ENCODE measurements around the gene TSPAN18. TPM values are rescaled to one million over a fixed set of nuclear protein-coding genes. Genes with fewer than 3 reads are reported as not detected.

Gene TSPAN18
- total and polyA plus RNA-seq, 10 of the 15 experiments (the other 5 are each of a cell fraction or from before 2014, with no cell fraction given): 0.02 to 0.77 (median 0.13) TPM; not detected in 1

- no peak for TF ChIP-seq TCF7 (IDR thresholded peaks at IDR 0.05; ENCODE audit: borderline replicate concordance)
- no peak for TF ChIP-seq SIX5 (IDR thresholded peaks at IDR 0.05; ENCODE audit: low read depth, low read length, severe bottlenecking)
- TF ChIP-seq CREM (IDR thresholded peaks at IDR 0.05; ENCODE audit: low read depth): no peak
- TF ChIP-seq BRCA1 (IDR thresholded peaks at IDR 0.05; ENCODE audit: low read depth, low read length): no peak
Measured at GRCh38 chr11:44707094-44707493, 19.7 kb upstream of the TSPAN18 start (continued).

GRCh38 chr11:44708009-44708408 lies 18.8 kb upstream of the TSPAN18 start:
- no peak overlapping the region for H3K27ac ChIP-seq (ENCODE audit: control insufficient read depth, insufficient read depth)
- no peak overlapping the region for H3K4me3 ChIP-seq
- ChIA-PET RAD21 (ENCODE audit: unreplicated experiment) (no interaction called here), CTCF (no interaction called here), SMC1A (ENCODE audit: uncharacterized antibody, unreplicated experiment) (no interaction called here), POLR2A (no interaction called here)
- no peaks in the 10 kb centered on the region for H3K4me1 ChIP-seq (ENCODE audit: control insufficient read depth, insufficient read depth, low read length)
- DNase-seq (ENCODE audit: low read depth, low spot score) (no peak), ATAC-seq (no peak), FAIRE-seq (no peak)
- no peak overlapping the region for H3K4me2 ChIP-seq (ENCODE audit: control insufficient read depth, insufficient read depth)
- 42% methylated on average over 10 of the region's 10 CpGs for WGBS (ENCODE audit: insufficient coverage, insufficient replicate concordance, low lambda C conversion rate, missing lambda C conversion rate)
- H3K9ac ChIP-seq (ENCODE audit: control insufficient read depth, insufficient read depth, low read length): no peak overlapping the region
- H3K36me3 ChIP-seq (ENCODE audit: control insufficient read depth in 2 of 2, insufficient read depth in 2 of 2, low read length in 1 of 2): no peaks in the 10 kb centered on the region
- H4K20me1 ChIP-seq (ENCODE audit: control insufficient read depth, insufficient read depth): no peaks in the 10 kb centered on the region
- no peaks in the 10 kb centered on the region for H3K79me2 ChIP-seq (ENCODE audit: control insufficient read depth, insufficient read depth, low read length)
- H3K27me3 ChIP-seq (replicated peaks in 1 of 2; ENCODE audit: control insufficient read depth in 2 of 2, insufficient read depth in 2 of 2, low read length in 1 of 2): 0 out of 4 replicates have a peak, but pooled peaks cover 0 to 1% of the 10 kb centered on the region in 2 experiments
- intact Hi-C loops (cut with micrococcal nuclease; ENCODE audit: unreplicated experiment): no loop called here
- peaks cover 3% of the 10 kb centered on the region; the same call in 1 of the 3 replicates for H3K9me3 ChIP-seq (replicated peaks; ENCODE audit: control insufficient read depth, insufficient read depth, low read length)
- in situ Hi-C loops (cut with MboI): no loop called here
- H2AFZ ChIP-seq (ENCODE audit: control insufficient read depth, low read depth, low read length): no peak overlapping the region
- no TSS peak for BruUV-seq (replicated peaks)
- TF ChIP-seq HSF1 (IDR thresholded peaks at IDR 0.05; ENCODE audit: low read depth, low read length): no peak
- no peak for TF ChIP-seq SREBF2 (IDR thresholded peaks at IDR 0.05; ENCODE audit: low read length)
- no peak for TF ChIP-seq ELK1 (IDR thresholded peaks at IDR 0.05; ENCODE audit: low read depth, low read length)
- TF ChIP-seq ZNF207 (IDR thresholded peaks at IDR 0.05; ENCODE audit: borderline replicate concordance): no peak
- no peak for TF ChIP-seq RELA (IDR thresholded peaks at IDR 0.05; ENCODE audit: borderline replicate concordance, partially characterized antibody)
- no peak for TF ChIP-seq FOXM1 (IDR thresholded peaks at IDR 0.05; ENCODE audit: low read depth, low read length)
- no peak for TF ChIP-seq RAD51 (IDR thresholded peaks at IDR 0.05)
- TF ChIP-seq ATF7 (IDR thresholded peaks at IDR 0.05; ENCODE audit: low read depth): no peak
- TF ChIP-seq SMC3 (IDR thresholded peaks at IDR 0.05; ENCODE audit: borderline replicate concordance, low read length): no peak
- no peak for TF ChIP-seq GATAD2B (conservative IDR thresholded peaks at IDR 0.05; ENCODE audit: low read depth)
- no peak for TF ChIP-seq CUX1 (IDR thresholded peaks at IDR 0.05; ENCODE audit: insufficient replicate concordance, low read depth, low read length)
- no peak for TF ChIP-seq RUNX3 (IDR thresholded peaks at IDR 0.05; ENCODE audit: low read length)
- no peak for TF ChIP-seq TBL1XR1 (IDR thresholded peaks at IDR 0.05; ENCODE audit: low read depth, low read length)
